ENCODE data around the gene SF3B5. TPM values are rescaled to one million over a fixed set of nuclear protein-coding genes. Genes with fewer than 3 reads are reported as not detected.

The SF3B5 gene
- total RNA-seq, 4 donors from 2014 or later, result 46.6 to 166 (median 97.2) TPM

DNA sequence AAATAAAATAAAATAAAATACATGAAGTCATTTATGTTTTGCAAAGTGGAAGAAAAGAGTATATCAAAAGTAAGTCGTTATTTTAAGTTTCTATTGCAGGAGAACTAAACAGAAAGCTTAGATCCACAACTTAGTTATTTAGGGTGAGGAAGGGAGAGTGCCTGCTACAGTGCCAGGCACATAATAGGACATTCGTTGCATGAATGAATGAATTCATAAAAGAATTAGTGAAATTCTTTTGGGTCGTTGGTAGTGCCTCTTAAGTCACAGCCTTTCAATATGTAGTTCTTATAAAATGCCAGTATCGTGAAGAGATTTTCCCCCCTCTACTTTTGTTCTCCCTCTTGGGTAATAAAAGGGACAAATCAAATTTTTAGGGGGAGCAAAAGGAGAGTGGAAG lies 29.1 kb downstream of the SF3B5 start:
- H3K36me3 ChIP-seq, result no peaks in the 10 kb centered on the region
- no peaks in the 10 kb centered on the region for H3K4me1 ChIP-seq
- peaks cover 0 to 14% of the 10 kb centered on the region in 2 donors for H3K27me3 ChIP-seq
- H3K9me3 ChIP-seq, result no peaks in the 10 kb centered on the region
- TF ChIP-seq CTCF (IDR thresholded peaks at IDR 0.05) (no peak), POLR2A (IDR thresholded peaks at IDR 0.05) (no peak)
- DNase-seq, result no peak
- intact Hi-C loops (cut with DNase I; ENCODE audit: low total_unique reads), result no loop called here
- no peak overlapping the region for H3K4me3 ChIP-seq
- H3K27ac ChIP-seq, result no peak overlapping the region

DNA sequence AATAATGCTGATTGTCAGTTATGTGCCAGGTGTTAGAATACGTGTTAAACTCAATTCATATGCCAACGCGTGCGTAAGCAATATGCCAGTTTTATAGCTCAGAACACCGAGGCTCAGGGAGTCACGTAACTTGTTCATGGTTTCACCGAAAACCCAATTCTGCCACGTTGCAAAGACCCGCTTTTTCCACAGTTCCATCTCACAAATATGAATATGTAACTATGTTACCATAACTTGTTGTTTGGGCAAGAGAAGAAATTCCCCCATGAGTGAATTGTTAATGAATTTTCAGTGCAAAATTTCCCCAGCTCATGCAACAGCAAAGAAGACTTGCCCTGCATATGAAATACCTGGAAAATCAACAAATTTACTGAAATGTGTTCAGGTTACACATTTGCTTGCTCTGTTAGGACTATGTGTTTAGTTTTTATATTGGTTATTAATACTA lies 30.1 kb downstream of the SF3B5 start:
- TF ChIP-seq CTCF (IDR thresholded peaks at IDR 0.05) (no peak), POLR2A (IDR thresholded peaks at IDR 0.05) (no peak)
- no peak for DNase-seq
- H3K36me3 ChIP-seq, result no peaks in the 10 kb centered on the region
- H3K4me3 ChIP-seq, result peak overlapping the region in 1 of 2 donors; percentile 46
- intact Hi-C loops (cut with DNase I; ENCODE audit: low total_unique reads), result no loop called here
- no peaks in the 10 kb centered on the region for H3K4me1 ChIP-seq
- H3K27me3 ChIP-seq, result peaks cover 0 to 14% of the 10 kb centered on the region in 2 donors
- H3K9me3 ChIP-seq, result no peaks in the 10 kb centered on the region
- H3K27ac ChIP-seq, result no peak overlapping the region

DNA sequence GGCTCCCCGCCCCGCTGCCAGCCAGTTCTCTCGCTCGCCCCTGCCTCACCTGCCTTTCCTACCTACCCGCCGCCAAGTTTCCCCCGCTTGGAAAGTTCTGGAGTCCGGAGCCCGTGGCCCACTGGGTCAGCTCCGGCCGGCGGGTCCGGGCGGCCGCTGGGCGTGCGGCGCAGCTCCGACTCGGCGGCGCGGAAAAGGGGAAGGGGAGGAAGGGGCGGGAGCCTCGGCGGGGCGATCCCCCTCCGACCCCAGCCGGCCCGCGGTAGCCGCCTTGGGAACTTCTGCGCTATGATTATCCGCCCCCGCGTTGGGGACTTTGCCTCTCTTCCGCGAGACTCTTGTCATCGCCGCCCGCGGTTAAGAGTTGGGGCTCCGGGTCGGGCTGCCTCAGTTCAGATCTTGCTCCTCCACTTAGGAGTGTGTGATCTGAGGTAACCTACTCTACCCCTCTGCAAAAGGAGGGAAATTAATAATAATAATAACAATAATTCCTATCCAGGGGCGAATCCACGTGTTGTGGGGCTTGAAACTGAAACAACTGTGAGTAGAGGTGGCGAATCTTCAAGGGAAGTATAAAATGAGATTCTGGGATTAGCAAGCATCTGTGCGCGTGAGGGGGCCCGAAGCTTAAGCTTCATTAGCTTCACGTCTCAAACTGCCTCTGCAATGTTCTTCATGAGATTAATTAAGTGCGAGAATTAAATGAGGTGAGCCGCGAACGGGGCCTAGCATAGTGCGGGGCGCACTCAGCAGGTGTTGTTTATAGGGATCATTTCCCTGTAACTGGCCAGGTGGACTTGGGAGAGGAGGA lies 30.8 kb downstream of the SF3B5 start:
- peaks cover 0 to 14% of the 10 kb centered on the region in 2 donors for H3K27me3 ChIP-seq

DNA sequence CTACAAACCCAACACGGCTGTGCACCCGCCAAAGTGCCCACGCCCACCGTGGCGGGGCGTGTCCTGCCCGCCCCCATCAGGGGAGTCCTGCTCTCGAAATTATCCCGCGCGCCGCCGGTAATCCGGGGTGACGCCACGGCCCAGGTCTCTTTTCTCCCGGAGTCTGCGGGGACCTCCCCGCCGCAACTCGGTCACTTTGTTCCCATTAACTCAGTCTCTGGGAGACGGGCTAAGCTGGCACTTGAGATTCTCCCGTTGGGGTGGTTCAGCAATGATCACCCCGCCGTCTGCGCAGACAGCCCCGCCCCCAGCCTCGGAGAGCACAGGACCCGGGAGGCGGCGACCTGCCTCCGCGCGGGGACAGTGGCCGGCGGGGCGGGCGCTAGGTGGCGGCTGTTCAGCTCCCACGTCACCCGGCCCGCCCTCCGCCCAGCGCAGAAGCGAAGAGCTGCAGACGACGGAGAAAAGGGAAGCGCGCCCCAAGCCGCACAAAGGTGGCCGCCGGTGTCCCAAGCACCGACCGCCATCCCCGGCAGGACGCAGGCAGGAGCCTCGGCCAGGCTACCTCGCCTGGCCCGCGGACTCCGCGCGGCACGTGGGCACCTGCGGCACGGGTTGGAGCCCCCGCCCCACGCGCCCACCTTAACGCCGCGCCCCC lies 31.5 kb downstream of the SF3B5 start:
- H3K27me3 ChIP-seq, result peaks cover 0 to 14% of the 10 kb centered on the region in 2 donors
- intact Hi-C loops (cut with DNase I; ENCODE audit: low total_unique reads), result no loop called here
- no peaks in the 10 kb centered on the region for H3K4me1 ChIP-seq

More for the DNA sequence above, 30.8 kb downstream of the SF3B5 start:
- no peaks in the 10 kb centered on the region for H3K36me3 ChIP-seq
- TF ChIP-seq CTCF (IDR thresholded peaks at IDR 0.05), result no peak
- TF ChIP-seq POLR2A (IDR thresholded peaks at IDR 0.05), result no peak
- DNase-seq, result no peak
- H3K27ac ChIP-seq, result no peak overlapping the region
- peak overlapping the region; percentile 33 to 46 for H3K4me3 ChIP-seq
- intact Hi-C loops (cut with DNase I; ENCODE audit: low total_unique reads), result no loop called here
- H3K9me3 ChIP-seq, result no peaks in the 10 kb centered on the region
- H3K4me1 ChIP-seq, result no peaks in the 10 kb centered on the region

More for the DNA sequence above, 31.5 kb downstream of the SF3B5 start:
- Histone ChIP-seq H3K9me3 (no peaks in the 10 kb centered on the region), H3K36me3 (no peaks in the 10 kb centered on the region), H3K27ac (no peak overlapping the region), H3K4me3 (peak overlapping the region; percentile 33 to 46)
- peak; percentile 38 to 54 for DNase-seq
- TF ChIP-seq POLR2A (IDR thresholded peaks at IDR 0.05) (peak; percentile 39 to 57), CTCF (IDR thresholded peaks at IDR 0.05) (peak in 1 of 4 experiments; percentile 7)

Data from uterus (tissue), 4 donors.